HG03159 (cell line): Measurements from ENCODE around the gene UGT1A7.
"Not testable (repeated sequence)": the region's sequence is repeated elsewhere in the genome, so short reads cannot be mapped to it uniquely, and the experiment has no call there.

Experiments used
- ATAC-seq: cut with Tn5 transposase; IDR thresholded peaks from one replicate; pipeline ENCODE4 v1.9.1; 2021; ENCODE audit warnings: mild to moderate bottlenecking, moderate library complexity; ENCODE audit not compliant: unreplicated experiment

The UGT1A7 gene

GRCh38 chr2:233681521-233682099, at the start of gene UGT1A7:
Gene UGT1A7, plus strand, starts transcription at chr2:233681901. Its CDS starts 37 bp downstream, at chr2:233681938.
- no peak for ATAC-seq

- ATAC-seq = not testable (repeated sequence)
Measured at GRCh38 chr2:233636306-233636705, 45.4 kb upstream of the UGT1A7 start, which contains the start of gene UGT1A10. Gene UGT1A10, plus strand, starts transcription at chr2:233636448. Its CDS starts 75 bp downstream, at chr2:233636523.

- ATAC-seq = no peak
Measured at GRCh38 chr2:233638836-233639235, 42.9 kb upstream of the UGT1A7 start.

GRCh38 chr2:233639860-233640259, 41.8 kb upstream of the UGT1A7 start:
- ATAC-seq = no peak

- ATAC-seq = no peak
Measured at GRCh38 chr2:233643128-233643527, 38.6 kb upstream of the UGT1A7 start.

GRCh38 chr2:233646033-233646432, 35.7 kb upstream of the UGT1A7 start:
- ATAC-seq = not testable (repeated sequence)

- ATAC-seq = no peak
Measured at GRCh38 chr2:233650981-233651380, 30.7 kb upstream of the UGT1A7 start.

GRCh38 chr2:233651430-233651829, 30.3 kb upstream of the UGT1A7 start:
- no peak for ATAC-seq

- ATAC-seq = no peak
Measured at GRCh38 chr2:233654501-233654900, 27.2 kb upstream of the UGT1A7 start.

- ATAC-seq = no peak
Measured at GRCh38 chr2:233655043-233655442, 26.7 kb upstream of the UGT1A7 start.

- ATAC-seq = not testable (repeated sequence)
Measured at GRCh38 chr2:233655943-233656342, 25.8 kb upstream of the UGT1A7 start.

GRCh38 chr2:233656443-233656842, 25.3 kb upstream of the UGT1A7 start:
- ATAC-seq = no peak

GRCh38 chr2:233658610-233659009, 23.1 kb upstream of the UGT1A7 start:
- no peak for ATAC-seq

GRCh38 chr2:233663911-233664310, 17.8 kb upstream of the UGT1A7 start:
- ATAC-seq = no peak

GRCh38 chr2:233668605-233669260, 13.0 kb upstream of the UGT1A7 start:
- no peak for ATAC-seq

GRCh38 chr2:233671290-233672161, 10.2 kb upstream of the UGT1A7 start, which contains the start of gene UGT1A9:
Gene UGT1A9, plus strand, starts transcription at chr2:233671898. Its CDS starts 37 bp downstream, at chr2:233671935.
- no peak for ATAC-seq

GRCh38 chr2:233672886-233673285, 8.8 kb upstream of the UGT1A7 start:
- ATAC-seq = no peak

GRCh38 chr2:233673896-233674295, 7.8 kb upstream of the UGT1A7 start:
- ATAC-seq = no peak

- ATAC-seq = no peak
Measured at GRCh38 chr2:233674314-233674713, 7.4 kb upstream of the UGT1A7 start.

GRCh38 chr2:233674995-233675394, 6.7 kb upstream of the UGT1A7 start:
- ATAC-seq = no peak

- ATAC-seq = no peak
Measured at GRCh38 chr2:233676046-233676445, 5.7 kb upstream of the UGT1A7 start.
